Tibial nerve (tissue), 3 donors: ENCODE results near the gene SEL1L.
"Not testable (repeated sequence)": the region's sequence is repeated elsewhere in the genome, so short reads cannot be mapped to it uniquely, and the experiment has no call there.

ENCODE experiments used
- CTCF ChIP-seq, 5 experiments: fragments of 200-600 bp in 3 of 5; fragments of 450-650 bp in 2 of 5; sonication (generic) in 3 of 5; IDR thresholded peaks; one replicate each; pipeline ENCODE4 v1.5.1; 2016 to 2019; ENCODE audit warnings: antibody characterized with exemption in 5 of 5, mild to moderate bottlenecking in 3 of 5, moderate library complexity in 2 of 5
- POLR2A ChIP-seq, 2 donors: fragments of 450-650 bp; IDR thresholded peaks; one replicate each; pipeline ENCODE4 v1.6.1; 2017; ENCODE audit warnings: antibody characterized with exemption in 2 of 2, mild to moderate bottlenecking in 2 of 2, moderate library complexity in 2 of 2

DNA sequence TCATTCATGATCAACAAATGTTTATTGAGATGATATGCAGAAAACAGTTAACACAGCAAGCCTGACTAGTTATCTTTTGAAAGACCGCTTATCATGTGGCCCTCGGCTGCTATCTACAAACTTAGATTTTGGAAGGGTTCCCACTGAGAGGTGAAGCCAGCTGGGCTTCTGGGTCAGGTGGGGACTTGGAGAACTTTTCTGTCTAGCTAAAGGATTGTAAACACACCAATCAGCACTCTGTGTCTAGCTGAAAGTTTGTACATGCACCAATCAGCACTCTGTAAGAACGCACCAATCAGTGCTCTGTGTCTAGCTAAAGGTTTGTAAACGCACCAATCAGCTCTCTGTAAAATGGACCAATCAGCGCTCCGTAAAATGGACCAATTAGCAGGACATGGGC, 20.8 kb downstream of the SEL1L start:
- TF ChIP-seq CTCF, POLR2A (IDR thresholded peaks at IDR 0.05): not testable (repeated sequence)
